Psoas muscle (tissue), 8 donors: ENCODE results near the gene DSG1. TPM values are rescaled to one million over a fixed set of nuclear protein-coding genes. Genes with fewer than 3 reads are reported as not detected.
A peak's percentile ranks its signal among the peaks of the same experiment; 100 is the strongest.
"Not testable (repeated sequence)": the region's sequence is repeated elsewhere in the genome, so short reads cannot be mapped to it uniquely, and the experiment has no call there.

Experiments
- ATAC-seq, 4 donors: fragments of 200-7000 bp; cut with Tn5 transposase; one replicate each; pipeline ENCODE4 v1.9.1; 2020; ENCODE audit warnings: moderate library complexity in 3 of 4, mild to moderate bottlenecking in 2 of 4
- DNase-seq, 2 donors: peaks; one replicate each; pipeline ENCODE4 v3.0.0-alpha.2; 2020
- H3K27ac ChIP-seq: fragments of 200-600 bp; one replicate; pipeline ENCODE4 v1.8.0; 2022
- H3K27me3 ChIP-seq, 3 donors: fragments of 200-600 bp in 1 of 3; one replicate each; pipeline versions ENCODE4 v1.6.1 to v1.8.0; 2013 to 2022; ENCODE audit warnings: low read length in 2 of 3, mild to moderate bottlenecking in 2 of 3, moderate library complexity in 1 of 3; ENCODE audit not compliant: insufficient read depth in 3 of 3
- H3K36me3 ChIP-seq, 2 donors: fragments of 200-600 bp in 1 of 2; one replicate each; pipeline versions ENCODE4 v1.6.1 to v1.8.0; 2013 to 2022; ENCODE audit warnings: low read depth in 1 of 2, mild to moderate bottlenecking in 1 of 2, moderate library complexity in 1 of 2; ENCODE audit not compliant: insufficient read depth in 1 of 2
- H3K4me1 ChIP-seq: fragments of 200-600 bp; one replicate; pipeline ENCODE4 v1.8.0; 2022
- H3K4me3 ChIP-seq: fragments of 200-600 bp; one replicate; pipeline ENCODE4 v1.8.0; 2022; ENCODE audit warnings: mild to moderate bottlenecking
- H3K9me3 ChIP-seq: fragments of 200-600 bp; one replicate; pipeline ENCODE4 v1.8.0; 2022
- CTCF ChIP-seq: fragments of 200-600 bp; IDR thresholded peaks from one replicate; pipeline ENCODE4 v1.8.0; 2022; ENCODE audit warnings: antibody characterized with exemption
- WGBS, 3 donors: extraction: QIAGEN DNeasy Blood & Tissue Kit; methylation state at CpG; one replicate each; pipeline versions ENCODE4 v1.1.6 to v1.1.7; 2013; 5-methylcytosine and 5-hydroxymethylcytosine counted together
- intact Hi-C, 2 donors: fragments of 100-400 bp; cut with DNase I; formaldehyde crosslinking; loops; one replicate each; pipeline versions ENCODE4 v1.11.0 to v1.14.2; 2022
- polyA plus RNA-seq, 3 donors: library from polyadenylated mRNA; stranded (reverse); fragments of 200-250 nt; gene quantifications; one replicate each; pipeline ENCODE4 v1.2.3, GENCODE V29; 2013
- total RNA-seq, 4 donors: library from RNA; stranded (reverse); fragmentation: NEBNext Ultra II Directional in 2 of 4; extraction: Animal tissue kit (Norgen Biotek cat#: 25700) in 2 of 4; gene quantifications; one replicate each; pipeline versions ENCODE4 v1.2.1 to v1.2.4, GENCODE V29; 2021 to 2023
- donor health status: healthy with polysubstance abuse.
- donor health status: DM: no; HTN: no; CAD: no; lungs with moderate emphysema.
- donor health status: Bipolar disorder and iron deficiency.
- donor health status: healthy.
- donor health status: DM: yes; HTN: yes; CAD: no.
- donor health status: DM: no; HTN: no; CAD: no.
- donor health status: DM: no; HTN: no; CAD: no.
- donor health status: DM: yes; HTN: yes; CAD: no.

DSG1 gene
- total and polyA plus RNA-seq, 7 donors = not detected

GRCh38 chr18:31274931-31275330 lies 43.0 kb upstream of the DSG1 start:
- Histone ChIP-seq H3K4me1 (no peaks in the 10 kb centered on the region), H3K9me3 (no peaks in the 10 kb centered on the region), H3K4me3 (no peak overlapping the region), H3K27ac (no peak overlapping the region), H3K36me3 (no peaks in the 10 kb centered on the region), H3K27me3 (no peaks in the 10 kb centered on the region)
- DNase-seq = peak; percentile 21 to 52
- WGBS, 3 donors = 20 to 28% (median 21%) methylated on average over 2 of the region's 2 CpGs
- intact Hi-C loops = no loop called here
- no peak for ATAC-seq
- TF ChIP-seq CTCF = no peak

GRCh38 chr18:31275722-31276463 lies 42.1 kb upstream of the DSG1 start:
- WGBS, 3 donors = 57 to 64% (median 58%) methylated on average over 3 of the region's 3 CpGs
- H3K27ac ChIP-seq = no peak overlapping the region
- no peaks in the 10 kb centered on the region for H3K4me1 ChIP-seq
- TF ChIP-seq CTCF = no peak
- ATAC-seq = no peak
- H3K9me3 ChIP-seq = no peaks in the 10 kb centered on the region
- H3K27me3 ChIP-seq = no peaks in the 10 kb centered on the region
- no peaks in the 10 kb centered on the region for H3K36me3 ChIP-seq
- no peak for DNase-seq
- no peak overlapping the region for H3K4me3 ChIP-seq
- intact Hi-C loops = no loop called here

DNA sequence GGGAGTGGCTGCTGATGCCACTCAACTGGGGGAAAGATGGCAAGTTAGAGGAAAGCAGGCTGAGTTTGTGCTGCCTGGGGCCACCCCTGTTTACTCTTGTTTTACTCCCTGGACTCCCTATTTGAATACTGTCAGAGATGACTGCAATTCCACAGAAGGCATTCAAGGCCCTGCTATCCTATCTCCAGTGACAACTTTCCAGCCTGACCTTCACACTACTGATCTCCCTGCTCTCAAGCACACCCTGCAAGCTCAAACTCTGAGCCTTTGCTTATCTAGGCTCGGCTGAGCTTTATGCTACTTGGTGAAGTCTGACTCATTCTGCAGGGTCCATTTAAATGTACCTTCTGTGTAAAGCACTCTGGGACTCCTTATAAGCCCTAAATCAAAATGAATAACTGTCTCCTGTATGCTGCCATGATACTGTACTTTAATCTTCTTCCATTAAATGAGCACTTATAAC lies 39.3 kb upstream of the DSG1 start:
- no peak for ATAC-seq
- no peak for DNase-seq
- H3K4me1 ChIP-seq = no peaks in the 10 kb centered on the region
- no peaks in the 10 kb centered on the region for H3K36me3 ChIP-seq
- no peaks in the 10 kb centered on the region for H3K9me3 ChIP-seq
- no peak overlapping the region for H3K27ac ChIP-seq
- intact Hi-C loops = no loop called here
- no peak for TF ChIP-seq CTCF
- no peak overlapping the region for H3K4me3 ChIP-seq
- 87 to 90% (median 88%) methylated on average over 1 of the region's 1 CpG for WGBS, 3 donors
- no peaks in the 10 kb centered on the region for H3K27me3 ChIP-seq

DNA sequence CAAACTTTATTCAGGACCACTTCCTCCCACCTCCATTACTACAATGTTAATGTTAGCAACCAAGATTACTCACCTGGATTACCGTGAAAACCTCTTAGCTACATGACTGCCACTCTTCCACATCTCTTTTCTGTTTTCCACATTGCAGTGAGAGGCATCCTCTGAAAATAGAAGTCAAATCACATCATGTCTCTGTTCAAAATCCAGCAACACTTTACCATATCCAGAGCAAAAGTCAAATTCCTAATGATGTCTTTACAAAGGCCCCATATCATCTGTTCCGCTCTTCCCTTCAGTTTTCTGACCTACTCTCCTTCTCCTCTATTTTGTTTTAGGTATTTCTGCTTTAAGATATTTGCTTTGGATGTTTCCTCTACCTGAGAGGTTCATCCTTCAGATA lies 37.5 kb upstream of the DSG1 start:
- ATAC-seq = no peak
- Histone ChIP-seq H3K9me3 (no peaks in the 10 kb centered on the region), H3K27ac (no peak overlapping the region), H3K36me3 (no peaks in the 10 kb centered on the region), H3K4me3 (no peak overlapping the region), H3K4me1 (no peaks in the 10 kb centered on the region), H3K27me3 (no peaks in the 10 kb centered on the region)
- intact Hi-C loops = no loop called here
- TF ChIP-seq CTCF = no peak
- DNase-seq = no peak
- 77 to 99% (median 94%) methylated on average over 2 of the region's 2 CpGs for WGBS, 3 donors

- Histone ChIP-seq H3K36me3 (no peaks in the 10 kb centered on the region), H3K27me3 (no peaks in the 10 kb centered on the region), H3K4me1 (no peaks in the 10 kb centered on the region), H3K9me3 (no peaks in the 10 kb centered on the region), H3K4me3 (no peak overlapping the region), H3K27ac (no peak overlapping the region)
- DNase-seq = no peak
- ATAC-seq = no peak
- intact Hi-C loops = no loop called here
- no peak for TF ChIP-seq CTCF
Measured at GRCh38 chr18:31281437-31281836, 36.5 kb upstream of the DSG1 start.

DNA sequence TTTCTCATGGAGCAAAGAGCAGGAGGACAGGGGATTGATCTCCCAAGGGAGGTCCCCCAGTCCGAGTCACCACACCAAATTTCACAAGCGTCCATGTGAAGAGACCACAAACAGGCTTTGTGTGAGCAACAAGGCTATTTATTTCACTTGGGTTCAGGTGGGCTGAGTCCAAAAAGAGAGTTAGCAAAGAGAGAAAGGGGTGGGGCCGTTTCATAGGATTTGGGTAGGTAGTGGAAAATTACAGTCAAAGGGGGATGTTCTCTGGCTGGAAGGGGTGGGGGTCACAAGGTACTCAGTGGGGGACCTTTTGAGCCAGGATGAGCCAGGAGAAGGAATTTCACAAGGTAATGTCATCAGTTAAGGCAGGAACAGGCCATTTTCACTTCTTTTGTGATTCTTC lies 28.5 kb upstream of the DSG1 start:
- H3K36me3 ChIP-seq, H3K9me3 ChIP-seq, H3K27ac ChIP-seq, H3K4me3 ChIP-seq, H3K27me3 ChIP-seq, ATAC-seq, intact Hi-C loops, DNase-seq, H3K4me1 ChIP-seq: not testable (repeated sequence)
- 57 to 93% (median 61%) methylated on average over 3 of the region's 3 CpGs for WGBS, 3 donors
